ENCODE measurements around the gene LMBR1. TPM values are rescaled to one million over a fixed set of nuclear protein-coding genes. Genes with fewer than 3 reads are reported as not detected.

The LMBR1 gene
- polyA plus RNA-seq, 1 donor from 2014 or later, result 68.9 TPM

DNA sequence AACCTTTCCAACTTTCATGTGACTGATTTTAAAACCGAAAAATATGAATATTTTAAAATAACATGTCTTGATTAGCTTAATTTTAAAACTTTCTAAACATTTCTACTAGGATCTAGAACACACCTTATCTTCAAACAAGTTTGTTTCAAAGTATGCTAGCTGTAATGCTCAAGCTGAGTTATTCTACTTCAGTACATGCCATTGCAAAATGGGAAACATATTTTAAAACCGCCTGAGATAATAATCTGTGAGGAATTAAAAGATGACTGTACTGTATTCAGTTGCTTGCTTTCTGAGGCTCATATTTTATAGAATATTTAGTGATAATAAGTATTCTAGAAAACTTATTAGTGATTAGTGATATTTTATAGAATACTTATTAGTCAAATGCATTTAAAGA, 99.6 kb downstream of the LMBR1 start:
- H2AFZ ChIP-seq (ENCODE audit: low read depth, low read length), result no peak overlapping the region
- no peaks in the 10 kb centered on the region for H3K79me2 ChIP-seq (replicated peaks; ENCODE audit: insufficient read depth, low read length)
- H3K27ac ChIP-seq (ENCODE audit: low read length), result no peak overlapping the region
- H3K36me3 ChIP-seq (ENCODE audit: insufficient read depth, low read length), result no peaks in the 10 kb centered on the region
- H3K9me2 ChIP-seq (ENCODE audit: insufficient read depth, low read length), result no peaks in the 10 kb centered on the region
- no peak overlapping the region for H3K9ac ChIP-seq (ENCODE audit: low read length)
- H3K9me3 ChIP-seq (ENCODE audit: low read length), result no peaks in the 10 kb centered on the region
- H4K20me1 ChIP-seq (ENCODE audit: insufficient read depth), result no peaks in the 10 kb centered on the region
- no peak overlapping the region for H3K4me2 ChIP-seq (ENCODE audit: low read length)
- no peak overlapping the region for H3K4me3 ChIP-seq (ENCODE audit: low read length)
- no peak for TF ChIP-seq TAF1 (IDR thresholded peaks at IDR 0.05; ENCODE audit: low read depth)
- no peak for TF ChIP-seq RAD21 (conservative IDR thresholded peaks at IDR 0.05)
- TF ChIP-seq EZH2 (IDR thresholded peaks at IDR 0.05; ENCODE audit: borderline replicate concordance, insufficient read depth, low read length, poor library complexity, severe bottlenecking), result no peak
- TF ChIP-seq SMC3 (conservative IDR thresholded peaks at IDR 0.05; ENCODE audit: poor library complexity), result no peak
- TF ChIP-seq, protein P1, sequence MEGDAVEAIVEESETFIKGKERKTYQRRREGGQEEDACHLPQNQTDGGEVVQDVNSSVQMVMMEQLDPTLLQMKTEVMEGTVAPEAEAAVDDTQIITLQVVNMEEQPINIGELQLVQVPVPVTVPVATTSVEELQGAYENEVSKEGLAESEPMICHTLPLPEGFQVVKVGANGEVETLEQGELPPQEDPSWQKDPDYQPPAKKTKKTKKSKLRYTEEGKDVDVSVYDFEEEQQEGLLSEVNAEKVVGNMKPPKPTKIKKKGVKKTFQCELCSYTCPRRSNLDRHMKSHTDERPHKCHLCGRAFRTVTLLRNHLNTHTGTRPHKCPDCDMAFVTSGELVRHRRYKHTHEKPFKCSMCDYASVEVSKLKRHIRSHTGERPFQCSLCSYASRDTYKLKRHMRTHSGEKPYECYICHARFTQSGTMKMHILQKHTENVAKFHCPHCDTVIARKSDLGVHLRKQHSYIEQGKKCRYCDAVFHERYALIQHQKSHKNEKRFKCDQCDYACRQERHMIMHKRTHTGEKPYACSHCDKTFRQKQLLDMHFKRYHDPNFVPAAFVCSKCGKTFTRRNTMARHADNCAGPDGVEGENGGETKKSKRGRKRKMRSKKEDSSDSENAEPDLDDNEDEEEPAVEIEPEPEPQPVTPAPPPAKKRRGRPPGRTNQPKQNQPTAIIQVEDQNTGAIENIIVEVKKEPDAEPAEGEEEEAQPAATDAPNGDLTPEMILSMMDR (IDR thresholded peaks at IDR 0.05; ENCODE audit: poor library complexity, severe bottlenecking), result no peak
- no peak for TF ChIP-seq POLR2AphosphoS5 (IDR thresholded peaks at IDR 0.05)
- no peak for TF ChIP-seq REST (IDR thresholded peaks at IDR 0.05; ENCODE audit: borderline replicate concordance)
- TF ChIP-seq EP300 (conservative IDR thresholded peaks at IDR 0.05; ENCODE audit: poor library complexity, severe bottlenecking), result no peak
- TF ChIP-seq MXI1 (conservative IDR thresholded peaks at IDR 0.05; ENCODE audit: poor library complexity, severe bottlenecking), result no peak
- no peaks in the 10 kb centered on the region for H3K27me3 ChIP-seq (ENCODE audit: insufficient read depth, low read depth, low read length)
- no peaks in the 10 kb centered on the region for H3F3A ChIP-seq (ENCODE audit: insufficient read depth, low read length, poor library complexity, severe bottlenecking)

DNA sequence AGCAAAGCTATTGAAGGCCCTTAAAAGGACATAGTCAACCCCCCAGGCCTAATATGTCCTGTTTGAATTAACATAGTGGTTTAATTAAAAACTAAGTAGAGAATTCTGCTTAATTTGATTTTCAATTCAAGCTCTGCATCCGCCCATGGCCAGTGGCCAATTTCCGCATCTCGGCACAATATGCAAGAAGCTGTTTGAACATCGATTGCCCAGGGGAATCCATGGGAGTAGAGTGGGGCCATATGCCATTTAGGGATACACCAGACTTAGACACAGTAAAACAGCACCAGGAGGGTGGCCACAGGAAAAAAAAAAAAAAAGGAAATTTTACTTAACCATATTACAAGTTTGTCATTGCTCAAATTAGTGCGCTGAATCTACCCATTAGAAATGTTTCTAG, 100.4 kb downstream of the LMBR1 start:
- Histone ChIP-seq H4K20me1 (ENCODE audit: insufficient read depth) (no peaks in the 10 kb centered on the region), H3K4me2 (ENCODE audit: low read length) (no peak overlapping the region), H2AFZ (ENCODE audit: low read depth, low read length) (no peak overlapping the region), H3K27me3 (ENCODE audit: insufficient read depth, low read depth, low read length) (no peaks in the 10 kb centered on the region), H3K27ac (ENCODE audit: low read length) (no peak overlapping the region), H3K9me2 (ENCODE audit: insufficient read depth, low read length) (no peaks in the 10 kb centered on the region), H3K9me3 (ENCODE audit: low read length) (no peaks in the 10 kb centered on the region), H3F3A (ENCODE audit: insufficient read depth, low read length, poor library complexity, severe bottlenecking) (no peaks in the 10 kb centered on the region), H3K79me2 (replicated peaks; ENCODE audit: insufficient read depth, low read length) (no peaks in the 10 kb centered on the region), H3K9ac (ENCODE audit: low read length) (no peak overlapping the region), H3K36me3 (ENCODE audit: insufficient read depth, low read length) (no peaks in the 10 kb centered on the region), H3K4me3 (ENCODE audit: low read length) (no peak overlapping the region)
- TF ChIP-seq EZH2 (IDR thresholded peaks at IDR 0.05; ENCODE audit: borderline replicate concordance, insufficient read depth, low read length, poor library complexity, severe bottlenecking) (no peak), MXI1 (conservative IDR thresholded peaks at IDR 0.05; ENCODE audit: poor library complexity, severe bottlenecking) (no peak), EP300 (conservative IDR thresholded peaks at IDR 0.05; ENCODE audit: poor library complexity, severe bottlenecking) (no peak), RAD21 (conservative IDR thresholded peaks at IDR 0.05) (no peak), SMC3 (conservative IDR thresholded peaks at IDR 0.05; ENCODE audit: poor library complexity) (no peak), TAF1 (IDR thresholded peaks at IDR 0.05; ENCODE audit: low read depth) (no peak), POLR2AphosphoS5 (IDR thresholded peaks at IDR 0.05) (no peak), REST (IDR thresholded peaks at IDR 0.05; ENCODE audit: borderline replicate concordance) (no peak)
- TF ChIP-seq, protein P1 (IDR thresholded peaks at IDR 0.05; ENCODE audit: poor library complexity, severe bottlenecking), result no peak
